GM12872 (cell line): ENCODE data around the gene MTMR11.

ENCODE experiments used
- CTCF ChIP-seq: IDR thresholded peaks from 3 replicates; pipeline ENCODE4 v1.5.1; 2011; ENCODE audit warnings: low read depth, mild to moderate bottlenecking, low read length, moderate library complexity; ENCODE audit not compliant: insufficient read depth

Gene MTMR11

GRCh38 chr1:149936170-149936991, at the start of gene MTMR11:
MTMR11 (minus strand) TSS chr1:149936879; CDS start chr1:149936647, 232 bp downstream.
- TF ChIP-seq CTCF: no peak

GRCh38 chr1:149979972-149980540, 43.4 kb upstream of the MTMR11 start:
- TF ChIP-seq CTCF: no peak

GRCh38 chr1:149979245-149979971, 42.7 kb upstream of the MTMR11 start:
- TF ChIP-seq CTCF: no peak

GRCh38 chr1:149978547-149979023, 41.9 kb upstream of the MTMR11 start:
- no peak for TF ChIP-seq CTCF

- TF ChIP-seq CTCF: no peak
Observed at GRCh38 chr1:149977345-149977744, 40.7 kb upstream of the MTMR11 start.

GRCh38 chr1:149972547-149972946, 35.9 kb upstream of the MTMR11 start:
- no peak for TF ChIP-seq CTCF

GRCh38 chr1:149967646-149968045, 31.0 kb upstream of the MTMR11 start:
- no peak for TF ChIP-seq CTCF
